Subcutaneous abdominal adipose tissue (tissue), 5 donors: ENCODE measurements around the gene DNAJC3.

ENCODE experiments used
- H3K27ac ChIP-seq: one replicate; pipeline ENCODE4 v1.7.0; 2013; ENCODE audit warnings: low read depth, mild to moderate bottlenecking, inconsistent platforms, low read length, moderate library complexity
- H3K27me3 ChIP-seq, 5 donors: one replicate each; pipeline ENCODE4 v1.7.0; 2013; ENCODE audit warnings: low read length in 5 of 5, inconsistent platforms in 1 of 5; ENCODE audit not compliant: control insufficient read depth in 5 of 5, insufficient read depth in 4 of 5
- H3K36me3 ChIP-seq, 5 donors: one replicate each; pipeline ENCODE4 v1.7.0; 2013; ENCODE audit warnings: low read length in 5 of 5; ENCODE audit not compliant: control insufficient read depth in 5 of 5, insufficient read depth in 5 of 5
- H3K4me1 ChIP-seq, 5 donors: one replicate each; pipeline ENCODE4 v1.7.0; 2013; ENCODE audit warnings: low read length in 5 of 5, mild to moderate bottlenecking in 3 of 5, moderate library complexity in 1 of 5; ENCODE audit not compliant: control insufficient read depth in 5 of 5, insufficient read depth in 5 of 5
- H3K4me3 ChIP-seq, 5 donors: one replicate each; pipeline ENCODE4 v1.7.0; 2013; ENCODE audit warnings: low read length in 5 of 5, low read depth in 1 of 5
- H3K9ac ChIP-seq, 5 donors: one replicate each; pipeline ENCODE4 v1.7.0; 2013; ENCODE audit warnings: low read length in 5 of 5, mild to moderate bottlenecking in 4 of 5, moderate library complexity in 3 of 5
- H3K9me3 ChIP-seq, 5 donors: one replicate each; pipeline ENCODE4 v1.7.0; 2013; ENCODE audit warnings: low read length in 5 of 5; ENCODE audit not compliant: control insufficient read depth in 5 of 5
- donor health status: healthy.
- donor health status: healthy.
- donor health status: healthy.
- donor health status: healthy.
- donor health status: healthy.

The DNAJC3 gene

GRCh38 chr13:95676762-95677563 lies at the start of gene DNAJC3:
TSS of gene DNAJC3 (plus strand) at chr13:95677139. CDS start at chr13:95677256, 117 bp downstream.
- H3K9me3 ChIP-seq: peaks cover 0 to 2% (median 1%) of the 10 kb centered on the region in 5 donors
- H3K9ac ChIP-seq: peak within 1 kb of the TSS; percentile 74 to 99 (median 94)
- no peaks in the 10 kb centered on the region for H3K36me3 ChIP-seq
- H3K27ac ChIP-seq: peak within 1 kb of the TSS; percentile 89
- H3K4me1 ChIP-seq: peaks cover 0 to 35% (median 30%) of the 10 kb centered on the region in 5 donors
- H3K4me3 ChIP-seq: peak within 1 kb of the TSS; percentile 86 to 99 (median 96)
- no peaks in the 10 kb centered on the region for H3K27me3 ChIP-seq

GRCh38 chr13:95627590-95627989 lies 49.3 kb upstream of the DNAJC3 start:
- H3K27me3 ChIP-seq: no peaks in the 10 kb centered on the region
- peaks cover 0 to 3% (median 0%) of the 10 kb centered on the region in 5 donors for H3K9me3 ChIP-seq
- H3K36me3 ChIP-seq: peaks cover 0 to 6% (median 2%) of the 10 kb centered on the region in 5 donors
- H3K4me1 ChIP-seq: no peaks in the 10 kb centered on the region
- no peak overlapping the region for H3K27ac ChIP-seq
- no peak overlapping the region for H3K4me3 ChIP-seq
- no peak overlapping the region for H3K9ac ChIP-seq

GRCh38 chr13:95628488-95628887 lies 48.5 kb upstream of the DNAJC3 start:
- H3K27ac ChIP-seq: no peak overlapping the region
- peaks cover 0 to 3% (median 0%) of the 10 kb centered on the region in 5 donors for H3K9me3 ChIP-seq
- no peak overlapping the region for H3K9ac ChIP-seq
- peaks cover 0 to 6% (median 4%) of the 10 kb centered on the region in 5 donors for H3K36me3 ChIP-seq
- H3K4me1 ChIP-seq: no peaks in the 10 kb centered on the region
- no peak overlapping the region for H3K4me3 ChIP-seq
- H3K27me3 ChIP-seq: no peaks in the 10 kb centered on the region

GRCh38 chr13:95629071-95629470 lies 47.9 kb upstream of the DNAJC3 start:
- peaks cover 0 to 3% (median 0%) of the 10 kb centered on the region in 5 donors for H3K9me3 ChIP-seq
- H3K4me1 ChIP-seq: no peaks in the 10 kb centered on the region
- H3K36me3 ChIP-seq: peaks cover 0 to 6% (median 4%) of the 10 kb centered on the region in 5 donors
- H3K27me3 ChIP-seq: no peaks in the 10 kb centered on the region
- no peak overlapping the region for H3K9ac ChIP-seq
- no peak overlapping the region for H3K4me3 ChIP-seq
- H3K27ac ChIP-seq: no peak overlapping the region

GRCh38 chr13:95630593-95630992 lies 46.3 kb upstream of the DNAJC3 start:
- H3K4me3 ChIP-seq: no peak overlapping the region
- peaks cover 2 to 6% (median 4%) of the 10 kb centered on the region in 5 donors for H3K36me3 ChIP-seq
- no peak overlapping the region for H3K9ac ChIP-seq
- no peaks in the 10 kb centered on the region for H3K27me3 ChIP-seq
- H3K9me3 ChIP-seq: peaks cover 0 to 3% (median 0%) of the 10 kb centered on the region in 5 donors
- no peak overlapping the region for H3K27ac ChIP-seq
- H3K4me1 ChIP-seq: no peaks in the 10 kb centered on the region

- H3K27ac ChIP-seq: no peak overlapping the region
- peaks cover 0 to 7% (median 3%) of the 10 kb centered on the region in 5 donors for H3K4me1 ChIP-seq
- peaks cover 0 to 4% (median 0%) of the 10 kb centered on the region in 5 donors for H3K36me3 ChIP-seq
These were observed 40.1 kb upstream of the DNAJC3 start for GRCh38 chr13:95636853-95637252.

GRCh38 chr13:95641291-95642027 lies 35.5 kb upstream of the DNAJC3 start:
- Histone ChIP-seq H3K9ac (no peak overlapping the region), H3K27ac (no peak overlapping the region), H3K4me1 (peaks cover 0 to 30% (median 25%) of the 10 kb centered on the region in 5 donors), H3K4me3 (peak overlapping the region in 4 of 5 donors; percentile 27 to 57 (median 46)), H3K36me3 (no peaks in the 10 kb centered on the region), H3K27me3 (peaks cover 5 to 21% (median 16%) of the 10 kb centered on the region in 5 donors), H3K9me3 (no peaks in the 10 kb centered on the region)

More at GRCh38 chr13:95636853-95637252, 40.1 kb upstream of the DNAJC3 start:
- no peak overlapping the region for H3K9ac ChIP-seq
- H3K27me3 ChIP-seq: peaks cover 5 to 6% (median 6%) of the 10 kb centered on the region in 5 donors
- no peaks in the 10 kb centered on the region for H3K9me3 ChIP-seq
- H3K4me3 ChIP-seq: no peak overlapping the region

GRCh38 chr13:95642028-95642621 lies 34.8 kb upstream of the DNAJC3 start:
- no peaks in the 10 kb centered on the region for H3K36me3 ChIP-seq
- H3K4me3 ChIP-seq: peak overlapping the region in 3 of 5 donors; percentile 34 to 57 (median 50)
- H3K9me3 ChIP-seq: no peaks in the 10 kb centered on the region
- peak overlapping the region in 1 of 5 donors; percentile 19 for H3K9ac ChIP-seq
- no peak overlapping the region for H3K27ac ChIP-seq
- H3K4me1 ChIP-seq: peaks cover 0 to 30% (median 25%) of the 10 kb centered on the region in 5 donors
- peaks cover 5 to 21% (median 16%) of the 10 kb centered on the region in 5 donors for H3K27me3 ChIP-seq

GRCh38 chr13:95642999-95643398 lies 33.9 kb upstream of the DNAJC3 start:
- Histone ChIP-seq H3K27ac (no peak overlapping the region), H3K27me3 (peaks cover 5 to 21% (median 16%) of the 10 kb centered on the region in 5 donors), H3K4me1 (peaks cover 0 to 30% (median 25%) of the 10 kb centered on the region in 5 donors), H3K9ac (no peak overlapping the region), H3K4me3 (peak overlapping the region in 3 of 5 donors; percentile 54 to 68 (median 66)), H3K9me3 (no peaks in the 10 kb centered on the region), H3K36me3 (no peaks in the 10 kb centered on the region)
